GM19467 (cell line): ENCODE measurements around the gene ZBTB17.
"Not testable (repeated sequence)": the region's sequence is repeated elsewhere in the genome, so short reads cannot be mapped to it uniquely, and the experiment has no call there.

ENCODE experiments used
- ATAC-seq: cut with Tn5 transposase; IDR thresholded peaks from one replicate; pipeline ENCODE4 v1.9.1; 2021; ENCODE audit warnings: mild to moderate bottlenecking, moderate library complexity; ENCODE audit not compliant: unreplicated experiment

Gene ZBTB17

DNA sequence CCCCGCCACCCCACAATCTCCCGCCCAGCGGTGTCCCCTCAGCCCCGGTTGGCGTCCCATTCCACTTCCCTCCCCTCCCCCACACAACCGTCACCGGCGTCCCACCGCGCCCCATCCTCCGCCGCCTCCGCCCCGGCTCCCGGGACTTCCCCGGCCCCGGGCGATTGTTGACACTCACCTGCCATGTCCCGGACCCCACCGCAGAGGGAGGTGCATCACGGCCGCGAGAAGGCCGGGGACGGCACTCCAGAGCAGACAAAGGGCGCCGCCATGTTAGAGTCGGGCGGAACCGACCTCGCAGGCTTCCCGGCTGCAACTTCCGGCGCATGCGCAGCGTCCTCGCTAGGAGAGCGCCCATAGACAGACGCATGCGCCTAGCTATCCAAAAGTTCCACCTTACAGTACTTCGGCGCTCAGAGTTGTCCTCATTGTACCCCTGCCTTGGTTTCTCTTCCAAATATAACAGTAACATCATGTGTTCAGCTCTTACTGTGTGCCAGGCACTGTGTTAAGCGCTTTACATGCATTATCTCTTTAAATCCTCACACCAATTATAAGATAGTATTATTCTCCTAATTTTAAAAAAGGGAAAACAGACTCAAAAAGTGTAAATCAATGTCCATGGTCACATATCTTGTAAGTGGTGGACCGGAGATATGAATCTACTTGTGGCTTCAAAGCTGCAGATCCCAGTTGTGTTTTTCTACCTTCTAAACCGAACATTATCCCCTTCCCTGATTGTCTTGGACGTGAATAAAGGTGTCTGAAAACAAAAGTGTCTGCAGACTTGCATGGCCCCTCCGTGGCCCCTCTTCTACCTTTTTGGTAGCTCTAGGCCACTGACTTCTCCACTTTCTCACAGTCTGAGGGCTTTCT is at the start of gene ZBTB17:
Gene ZBTB17 (minus strand): TSS at position 297 of the 876 bp plus-strand sequence. CDS start 27,606 bp downstream, outside the sequence.
- ATAC-seq: peak; percentile 68

DNA sequence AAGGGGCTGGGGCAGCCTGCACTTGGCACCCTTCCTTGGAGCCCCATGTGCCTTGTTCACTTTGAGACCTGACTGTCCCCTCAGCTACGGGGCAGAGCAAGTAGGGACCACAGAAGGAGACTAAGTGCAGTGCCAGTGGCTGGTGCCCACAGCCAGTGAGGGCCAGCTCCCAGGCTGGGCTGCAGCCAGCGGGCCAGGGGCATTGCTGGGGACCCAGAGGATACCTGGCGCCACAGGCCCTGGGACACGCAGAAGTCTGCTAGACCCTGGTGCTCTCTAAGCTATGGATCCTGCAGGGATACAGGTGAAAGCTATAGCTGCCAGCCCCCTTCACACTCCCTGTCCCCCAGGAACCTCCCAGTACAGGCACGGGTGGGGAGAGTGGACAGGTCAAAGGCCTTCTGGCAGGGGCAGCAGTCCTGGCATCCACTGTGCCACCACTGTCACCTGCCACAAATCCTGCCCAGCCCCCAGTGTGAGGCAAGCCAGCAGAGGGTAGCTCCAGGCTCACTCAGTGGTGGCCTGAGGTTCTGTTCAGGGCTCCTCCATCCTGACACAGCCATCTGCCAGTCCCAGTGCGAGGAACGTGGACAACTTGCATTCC is 47.3 kb upstream of the ZBTB17 start:
- ATAC-seq: no peak

DNA sequence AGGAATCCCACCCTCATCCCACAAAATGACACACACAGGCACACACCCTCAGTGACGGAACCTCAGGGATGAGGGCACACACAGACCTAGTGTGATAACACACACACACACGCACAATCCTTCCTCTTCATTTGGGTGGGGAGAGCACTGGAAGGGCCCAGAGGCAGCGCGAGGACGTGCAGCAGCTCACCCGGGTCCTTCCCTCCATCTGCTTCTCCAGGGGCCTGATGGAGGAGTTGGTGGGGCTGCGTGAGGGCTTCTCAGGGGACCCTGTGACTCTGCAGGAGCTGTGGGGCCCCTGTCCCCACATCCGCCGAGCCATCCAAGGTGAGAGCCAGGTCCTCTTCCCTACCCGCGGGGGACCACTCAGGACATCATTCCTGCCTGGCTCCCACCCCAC is 46.5 kb upstream of the ZBTB17 start:
- ATAC-seq: no peak

DNA sequence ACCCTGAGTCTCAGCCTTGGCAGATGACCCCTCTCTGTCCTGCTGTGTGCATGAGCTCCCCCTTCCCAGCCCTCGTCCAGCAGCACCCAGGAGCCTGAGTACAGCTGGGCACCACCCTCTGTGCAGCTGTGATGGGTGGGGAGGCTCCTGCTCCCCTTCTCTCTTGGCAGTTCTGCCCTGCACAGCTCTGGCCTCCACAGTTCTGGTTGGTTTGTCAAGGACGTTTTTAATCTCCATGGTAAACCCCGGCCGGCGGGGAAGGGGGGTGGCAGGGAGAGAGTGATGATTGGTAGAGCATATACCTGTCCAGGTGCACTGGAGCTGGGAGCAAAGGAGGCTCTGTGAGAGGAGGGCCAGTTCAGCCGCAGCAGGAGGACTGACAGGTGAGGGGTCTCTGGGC is 45.8 kb upstream of the ZBTB17 start, which contains the start of gene CLCNKA:
Gene CLCNKA (plus strand): TSS at position 356 of the 400 bp plus-strand sequence. CDS start 584 bp downstream, outside the sequence.
- ATAC-seq: no peak

DNA sequence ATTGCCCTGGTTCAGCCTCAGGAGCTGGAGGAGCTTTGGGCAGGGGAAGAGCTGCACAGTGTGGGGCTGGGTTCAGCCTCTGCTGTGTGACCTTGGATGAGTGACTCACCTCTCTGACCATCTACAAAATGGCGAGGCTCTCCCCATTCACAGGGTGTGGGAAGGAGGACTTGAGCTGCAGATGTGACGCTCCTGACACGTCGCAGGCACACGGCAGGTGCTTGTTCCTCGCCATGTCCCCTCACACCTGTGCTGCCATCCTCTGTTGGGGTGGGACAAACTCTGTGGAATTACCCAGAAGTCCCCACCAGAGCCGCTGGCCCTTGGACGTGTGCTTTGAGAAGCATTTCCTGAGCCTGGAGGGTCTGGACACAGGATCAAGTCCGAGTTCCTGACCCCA is 45.0 kb upstream of the ZBTB17 start:
- ATAC-seq: not testable (repeated sequence)

DNA sequence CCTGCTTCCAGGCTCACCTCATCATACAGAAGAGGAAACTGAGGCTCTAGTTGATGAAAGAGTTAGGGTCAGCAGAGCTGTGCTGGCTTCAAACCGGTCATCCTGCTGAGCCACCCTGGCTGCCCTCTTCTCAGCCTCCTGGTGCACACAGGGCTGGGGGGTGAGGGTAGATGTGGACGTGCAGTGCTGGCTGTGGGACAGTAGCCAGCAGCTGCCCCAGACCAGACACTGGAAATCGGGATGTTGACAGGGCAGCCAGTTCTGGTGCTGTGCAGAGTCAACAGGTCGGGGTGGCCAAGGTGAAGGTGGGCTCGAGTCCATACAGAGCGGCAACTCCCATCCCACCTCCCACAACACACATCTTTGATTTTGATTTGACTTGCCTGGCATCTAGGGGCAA is 44.4 kb upstream of the ZBTB17 start:
- no peak for ATAC-seq

DNA sequence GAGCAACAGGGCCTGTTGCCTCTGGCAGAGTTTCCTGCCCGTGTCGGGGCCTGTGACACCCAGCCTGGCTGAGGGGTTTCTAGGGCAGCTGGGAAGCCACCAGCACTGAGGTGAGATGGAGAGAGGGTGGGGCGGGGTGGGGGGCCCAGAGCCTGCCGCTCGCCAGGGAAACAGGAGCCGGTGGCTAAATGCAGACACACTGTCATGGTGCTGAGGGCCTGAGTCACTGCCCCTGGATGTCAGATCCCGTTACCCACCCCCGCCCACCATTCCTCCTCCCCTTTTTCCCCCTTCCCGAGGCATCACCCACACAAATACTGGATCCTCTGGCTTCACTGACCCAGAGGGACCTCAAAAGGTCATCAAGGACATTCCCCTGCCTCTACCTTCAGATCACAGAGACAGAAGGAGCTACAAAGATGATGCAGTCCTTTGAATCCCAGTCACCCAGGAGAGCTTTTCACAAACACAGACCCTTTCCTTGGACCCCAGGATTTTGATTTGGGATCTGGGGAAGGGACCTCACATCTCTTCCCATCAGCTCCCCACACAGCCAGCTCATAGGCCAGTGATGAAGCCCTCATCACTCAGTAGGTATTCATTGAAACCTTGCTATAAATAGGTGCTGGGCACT is 43.9 kb upstream of the ZBTB17 start:
- ATAC-seq: no peak

DNA sequence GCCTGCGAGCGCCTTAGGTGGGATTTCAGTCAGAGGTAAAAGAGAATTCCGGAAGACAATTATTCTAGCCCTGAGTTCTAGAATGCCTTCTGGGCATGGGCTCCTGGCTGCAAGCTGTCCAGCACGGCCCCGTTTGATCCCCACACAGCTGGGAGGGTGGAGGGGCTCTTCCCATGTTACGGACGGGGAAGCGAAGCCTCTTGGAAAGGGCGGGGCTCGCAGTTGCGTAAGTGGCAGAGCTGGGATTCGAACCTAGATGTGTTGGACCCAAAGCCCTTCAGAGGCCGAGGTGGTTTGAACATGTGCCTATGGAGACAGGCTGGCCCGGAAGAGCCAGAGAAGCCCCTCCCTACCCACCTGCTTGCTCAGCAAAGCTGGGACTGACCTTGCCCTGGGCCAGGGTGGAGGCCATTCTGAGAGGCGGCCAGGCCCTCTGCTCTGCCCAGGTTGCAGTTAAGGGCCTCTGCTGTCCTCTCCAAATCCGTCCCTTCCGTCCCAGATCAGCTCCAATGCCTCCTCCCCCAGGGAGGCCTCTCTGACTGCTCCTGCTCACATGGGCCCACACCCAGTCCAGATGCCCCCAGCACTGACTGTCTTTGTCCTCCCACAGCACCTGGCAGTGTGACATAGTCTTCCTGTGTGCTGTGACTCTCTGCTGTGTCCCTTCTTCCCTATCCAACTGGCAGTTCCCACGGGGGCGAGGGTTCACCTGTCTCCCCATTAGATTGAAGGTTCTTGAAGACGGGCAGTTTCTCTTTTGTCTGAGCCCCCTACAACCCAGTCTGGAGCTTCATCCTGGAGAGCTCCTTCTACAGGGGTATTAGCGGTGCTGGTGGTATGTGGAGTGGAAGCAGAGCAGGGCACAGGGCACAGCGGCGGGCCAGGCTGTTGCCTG is 43.1 kb upstream of the ZBTB17 start:
- no peak for ATAC-seq

DNA sequence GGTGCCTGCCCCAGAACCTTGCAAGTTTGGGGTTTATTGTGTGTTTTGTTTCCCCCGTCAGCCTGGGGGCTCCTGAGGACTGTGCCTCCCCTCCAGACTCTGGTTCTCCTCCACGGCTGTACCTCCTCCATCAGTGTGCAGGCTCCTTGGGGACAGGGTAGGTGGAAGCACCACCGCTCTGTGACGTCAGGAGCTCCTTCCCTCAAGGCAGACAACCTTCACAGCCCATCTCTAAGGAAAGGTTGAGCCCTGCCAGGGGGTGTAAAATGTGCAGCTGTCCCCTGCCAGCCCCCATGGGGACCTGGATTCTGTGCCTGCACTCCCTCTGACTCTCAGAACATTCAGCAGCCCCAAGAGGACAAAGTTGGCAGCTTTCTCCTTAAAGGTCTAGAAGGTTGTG is 42.4 kb upstream of the ZBTB17 start:
- no peak for ATAC-seq

DNA sequence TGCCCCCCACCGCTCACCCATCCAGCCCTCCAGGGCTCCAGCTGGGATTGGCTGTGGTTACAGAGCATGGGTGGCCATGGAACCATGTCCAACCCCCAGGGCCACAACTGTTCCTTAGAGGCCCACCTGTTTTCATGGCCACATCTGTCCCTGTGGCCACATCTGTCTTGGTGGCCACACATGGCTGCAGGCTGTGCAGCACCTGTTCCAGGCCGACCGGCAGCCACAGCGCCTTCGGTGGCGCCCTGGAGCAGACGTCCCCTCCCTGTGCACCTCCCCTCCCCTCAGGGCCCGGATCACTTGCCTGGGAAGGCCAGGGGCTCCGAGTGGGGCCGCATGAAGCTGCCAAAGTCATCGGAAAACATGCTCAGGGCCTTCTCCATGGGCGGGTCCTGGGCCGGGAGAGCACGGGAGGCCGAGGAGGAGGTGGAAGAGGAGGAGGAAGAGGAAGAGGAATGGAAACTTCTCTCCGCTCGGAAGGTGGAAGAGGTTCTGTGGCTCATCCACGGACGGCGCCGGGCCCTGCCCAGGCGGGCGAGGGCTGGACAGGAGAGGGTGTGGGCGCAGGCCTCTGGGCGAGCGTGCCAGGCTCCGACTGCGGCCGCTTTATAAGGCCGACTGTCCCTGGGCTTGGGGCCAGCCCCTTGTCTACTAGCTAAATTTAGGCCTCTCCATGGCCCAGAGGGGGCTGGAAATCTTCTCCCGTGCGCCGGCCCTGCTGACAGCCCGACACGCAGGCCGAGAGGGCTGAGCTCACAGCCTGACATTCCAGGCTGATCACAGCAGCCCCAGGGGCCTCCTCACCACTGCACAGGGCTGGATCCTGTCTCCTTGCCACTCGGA is 41.8 kb upstream of the ZBTB17 start, which contains the start of gene HSPB7:
Gene HSPB7 (minus strand): TSS at position 583 of the 843 bp plus-strand sequence. CDS start 80 bp downstream, at position 503.
- ATAC-seq: no peak

DNA sequence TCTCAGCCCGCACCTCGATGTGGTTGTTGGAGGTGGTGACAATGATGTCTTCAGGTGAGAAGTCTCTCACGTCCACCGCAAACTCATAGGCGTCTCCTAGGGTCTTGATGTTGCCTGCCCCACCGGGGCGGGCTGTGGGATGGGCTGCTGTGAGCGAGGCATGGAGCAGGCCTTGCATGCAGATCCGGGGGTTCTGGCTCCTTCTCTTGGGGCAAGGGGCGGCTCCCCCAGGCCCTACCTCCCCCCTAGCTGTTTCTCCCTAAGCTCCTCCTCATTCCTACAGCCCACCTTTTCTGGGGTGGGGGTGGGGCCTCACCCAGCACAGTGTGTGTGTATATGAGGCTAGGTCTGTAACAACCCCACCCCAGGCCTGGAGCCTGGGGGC is 41.2 kb upstream of the ZBTB17 start:
- no peak for ATAC-seq

DNA sequence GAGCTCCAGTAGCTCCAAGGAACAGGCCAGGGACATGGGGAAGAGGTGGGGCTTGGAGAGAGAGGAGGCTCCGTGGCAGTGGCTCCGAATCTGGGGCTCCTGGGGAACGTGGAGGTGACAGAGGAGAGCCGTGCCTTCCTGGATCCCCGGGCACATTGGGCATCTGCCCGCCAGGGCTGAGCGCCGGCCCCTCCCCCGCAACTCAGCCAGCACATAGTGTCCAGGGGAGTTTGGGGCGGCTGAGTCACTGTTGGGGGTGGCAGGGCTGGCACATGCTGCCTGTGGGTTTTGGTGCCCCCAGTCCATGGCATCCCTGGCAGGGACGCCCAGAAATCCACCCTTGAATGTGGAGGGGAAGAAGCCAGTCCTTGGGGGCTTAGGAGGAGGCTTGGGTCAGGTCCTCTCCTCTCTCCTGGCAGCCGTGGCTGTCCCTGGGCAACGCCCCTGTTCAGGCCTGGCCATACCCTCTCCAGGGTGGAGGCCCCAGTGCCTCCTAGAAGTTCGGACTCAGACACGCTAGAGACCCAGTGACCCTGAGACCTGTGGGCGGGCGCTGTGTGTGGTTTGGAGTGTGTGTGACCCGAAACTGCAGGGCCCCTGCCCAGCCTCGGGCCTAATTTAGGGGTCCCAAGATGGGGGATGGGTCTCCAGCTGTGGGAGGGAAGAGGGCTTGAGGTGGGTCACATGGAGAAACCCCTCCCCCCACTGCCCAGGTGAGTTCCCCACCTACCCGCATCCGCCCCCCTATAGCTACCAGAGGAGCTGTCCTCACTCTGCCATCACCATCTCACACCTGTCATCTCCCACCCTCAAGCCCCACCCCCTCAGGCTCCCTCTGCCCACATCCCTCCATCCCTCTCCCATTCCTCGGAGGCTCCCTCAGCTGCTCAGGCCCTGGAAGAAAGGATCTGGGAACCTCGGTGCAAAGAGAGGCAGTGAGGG is 40.3 kb upstream of the ZBTB17 start:
- no peak for ATAC-seq

DNA sequence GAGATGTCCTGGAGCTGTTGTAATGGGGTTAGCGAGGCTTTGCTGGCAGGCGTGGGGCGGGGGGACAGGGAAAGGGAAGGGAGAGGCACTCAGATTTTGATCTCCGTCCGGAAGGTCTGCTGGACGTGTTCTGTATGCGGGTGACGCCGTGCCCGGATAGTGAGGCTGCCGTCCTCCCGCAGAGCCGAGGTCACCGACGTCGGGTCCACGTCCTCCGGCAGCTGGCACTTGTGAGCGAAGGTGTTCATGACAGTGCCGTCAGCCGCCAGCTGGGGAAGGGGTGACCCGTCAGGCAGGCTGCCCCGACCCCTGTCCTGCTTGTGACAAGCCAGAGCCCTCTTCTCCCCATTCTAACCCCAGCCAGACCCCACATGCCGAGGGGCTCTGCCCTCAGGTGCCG is 39.6 kb upstream of the ZBTB17 start:
- ATAC-seq: no peak

DNA sequence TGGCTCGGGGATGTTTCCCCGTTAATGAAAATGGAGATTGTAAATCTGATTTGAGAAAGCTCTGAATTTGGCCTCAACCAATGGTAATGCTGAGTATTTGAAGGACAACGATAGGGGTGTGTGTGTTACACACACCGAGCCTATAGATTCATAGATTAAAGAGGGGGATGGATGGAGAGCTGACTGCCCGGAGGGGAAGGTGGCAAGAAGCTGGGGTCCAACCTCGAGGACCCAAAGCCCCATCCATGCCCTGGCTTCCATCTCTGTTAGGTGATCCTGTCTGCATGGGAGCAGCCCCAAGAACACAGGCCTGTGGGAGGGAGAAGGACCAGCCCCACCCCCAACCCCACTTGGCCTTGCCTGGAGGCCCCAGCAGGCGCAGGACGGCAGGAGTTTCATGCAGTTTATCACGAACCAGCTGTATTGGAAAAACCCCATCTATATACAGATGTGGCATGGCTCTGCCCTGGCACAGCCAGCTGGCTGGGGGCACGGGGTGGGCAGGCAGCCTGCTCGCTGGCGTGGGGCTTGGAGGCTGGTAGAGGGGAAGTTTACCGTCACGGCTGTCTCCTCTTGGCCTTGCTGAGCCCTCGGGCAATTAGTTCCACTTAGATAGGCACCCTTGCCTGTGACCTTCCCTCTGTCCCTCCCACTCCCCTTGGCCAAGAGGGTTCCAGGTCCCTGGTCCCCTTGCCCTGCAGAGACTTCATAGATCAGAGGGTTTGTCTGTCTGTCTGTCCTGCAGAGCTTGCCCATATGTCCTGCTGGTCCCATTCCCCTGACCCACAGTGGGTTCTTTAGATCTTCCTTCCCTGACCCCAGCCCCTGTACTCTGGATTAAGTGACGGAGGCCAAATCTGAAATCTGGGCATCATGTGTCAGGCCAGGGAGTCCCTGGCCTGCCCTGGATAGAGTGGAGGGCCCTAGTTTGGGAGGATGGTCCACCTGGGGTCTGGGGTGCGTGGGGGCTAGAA is 38.9 kb upstream of the ZBTB17 start:
- ATAC-seq: no peak

DNA sequence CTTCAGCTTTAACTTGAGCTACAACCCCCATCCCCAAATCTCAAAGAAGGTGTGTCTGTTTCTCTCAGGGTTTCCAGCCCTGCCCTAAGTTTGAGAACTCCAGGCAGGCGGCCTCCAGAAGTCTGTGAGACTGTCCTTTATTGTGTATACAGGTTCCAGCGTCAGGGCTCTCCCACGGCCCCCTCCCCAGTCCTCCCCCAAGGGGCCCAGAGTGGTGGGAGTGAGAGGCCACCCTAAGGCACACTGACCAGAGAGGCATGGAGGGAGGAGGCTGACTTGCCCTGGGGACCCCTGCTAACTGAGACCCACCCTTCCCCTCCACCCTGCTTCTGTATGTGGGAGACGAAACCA is 38.0 kb upstream of the ZBTB17 start:
- ATAC-seq: no peak

DNA sequence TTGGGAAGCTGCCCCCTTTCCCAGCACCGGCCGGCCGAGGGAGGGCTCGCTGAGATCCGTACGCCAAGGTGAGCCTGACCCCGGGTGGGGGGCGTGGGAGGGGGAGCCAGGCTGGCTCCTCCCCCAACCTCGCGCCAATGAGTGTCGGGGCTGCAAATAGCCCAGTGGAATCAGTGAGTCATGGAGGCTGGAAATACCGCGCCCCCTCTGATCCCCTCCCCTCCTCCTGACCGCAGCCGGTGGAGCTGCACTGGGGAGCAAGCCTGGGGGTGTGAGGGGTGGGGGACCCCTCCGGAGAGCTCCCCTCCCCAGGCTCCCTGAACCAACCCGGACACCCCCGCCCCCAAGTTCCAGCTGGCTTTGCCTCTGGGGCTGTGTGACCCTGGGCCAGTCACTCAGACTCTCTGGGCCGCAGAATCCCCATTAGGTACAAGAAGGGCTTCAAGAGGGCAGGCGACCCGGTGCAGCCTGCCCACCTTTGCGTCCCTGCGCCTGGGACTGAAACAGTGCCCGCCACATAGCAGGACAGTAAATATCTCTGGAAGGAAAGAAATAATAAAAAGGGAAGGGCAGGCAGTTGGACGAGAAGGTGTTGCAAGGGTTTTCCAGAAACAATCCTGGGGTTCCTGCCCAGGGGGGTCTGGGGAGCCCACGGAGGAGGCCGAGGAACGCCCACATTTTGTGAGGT is 37.5 kb upstream of the ZBTB17 start:
- no peak for ATAC-seq

DNA sequence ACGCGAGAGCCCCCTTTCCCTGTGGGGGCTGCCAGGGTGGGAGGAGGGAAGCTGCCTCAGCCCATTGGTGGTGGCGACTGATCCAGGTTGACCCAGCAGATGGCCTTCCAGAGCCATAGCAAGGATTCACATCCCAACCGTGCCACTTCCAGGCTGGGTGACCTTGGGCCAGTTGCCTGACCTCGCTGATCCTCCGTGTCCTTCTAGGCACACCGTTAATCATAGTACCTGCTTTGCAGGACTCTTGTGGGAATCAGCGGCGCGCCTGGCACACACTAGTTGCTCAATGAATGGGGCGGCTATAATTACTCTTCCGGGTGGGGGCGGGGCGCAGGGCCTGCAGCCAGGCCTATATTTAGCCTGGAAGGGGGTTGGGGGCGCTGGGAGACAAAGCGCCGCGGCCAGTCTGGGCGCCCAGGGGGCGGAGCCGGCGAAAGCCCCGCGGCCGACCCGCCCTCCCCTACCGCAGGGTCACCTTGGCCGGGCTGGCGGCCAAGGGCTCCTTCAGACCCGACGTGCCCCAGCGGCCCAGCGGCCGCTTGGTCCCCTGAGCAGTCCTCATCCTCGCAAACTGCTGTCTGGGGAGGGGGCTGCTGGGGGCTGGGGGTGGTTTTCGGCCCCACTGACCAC is 36.8 kb upstream of the ZBTB17 start:
- ATAC-seq: no peak
